ENCODE results near the gene NME3.

NME3 gene

GRCh38 chr16:1781254-1781653, 9.9 kb upstream of the NME3 start:
- in situ Hi-C loops (cut with HindIII; ENCODE audit: low sequenced_read_pairs), result no loop called here
- H3K4me3 ChIP-seq (ENCODE audit: low read depth, low read length), result peak overlapping the region; percentile 71
- DNase-seq (ENCODE audit: low read depth, low spot score), result no peak
- no peak for TF ChIP-seq CTCF (IDR thresholded peaks at IDR 0.05; ENCODE audit: low read depth, low read length)

DNA sequence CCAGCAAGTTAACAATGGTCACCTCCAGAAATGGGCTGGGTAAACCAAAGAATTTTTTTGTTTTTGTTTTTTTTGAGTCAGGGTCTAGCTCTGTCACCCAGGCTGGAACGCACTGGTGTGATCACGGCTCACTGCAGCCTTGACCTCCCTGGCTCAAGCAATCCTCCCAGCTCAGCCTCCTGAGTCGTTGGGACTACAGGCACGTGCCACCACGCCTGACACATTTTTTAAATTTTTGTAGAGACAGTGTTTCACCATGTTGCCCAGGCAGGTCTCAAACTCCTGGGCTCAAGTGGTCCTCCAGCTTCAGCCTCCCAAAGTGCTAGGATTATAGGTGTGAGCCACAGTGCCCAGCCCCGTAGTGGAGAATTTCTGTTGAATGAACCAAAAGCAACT, 9.3 kb upstream of the NME3 start:
- no peak overlapping the region for H3K4me3 ChIP-seq (ENCODE audit: low read depth, low read length)
- TF ChIP-seq CTCF (IDR thresholded peaks at IDR 0.05; ENCODE audit: low read depth, low read length), result no peak
- DNase-seq (ENCODE audit: low read depth, low spot score), result no peak
- in situ Hi-C loops (cut with HindIII; ENCODE audit: low sequenced_read_pairs), result no loop called here

DNA sequence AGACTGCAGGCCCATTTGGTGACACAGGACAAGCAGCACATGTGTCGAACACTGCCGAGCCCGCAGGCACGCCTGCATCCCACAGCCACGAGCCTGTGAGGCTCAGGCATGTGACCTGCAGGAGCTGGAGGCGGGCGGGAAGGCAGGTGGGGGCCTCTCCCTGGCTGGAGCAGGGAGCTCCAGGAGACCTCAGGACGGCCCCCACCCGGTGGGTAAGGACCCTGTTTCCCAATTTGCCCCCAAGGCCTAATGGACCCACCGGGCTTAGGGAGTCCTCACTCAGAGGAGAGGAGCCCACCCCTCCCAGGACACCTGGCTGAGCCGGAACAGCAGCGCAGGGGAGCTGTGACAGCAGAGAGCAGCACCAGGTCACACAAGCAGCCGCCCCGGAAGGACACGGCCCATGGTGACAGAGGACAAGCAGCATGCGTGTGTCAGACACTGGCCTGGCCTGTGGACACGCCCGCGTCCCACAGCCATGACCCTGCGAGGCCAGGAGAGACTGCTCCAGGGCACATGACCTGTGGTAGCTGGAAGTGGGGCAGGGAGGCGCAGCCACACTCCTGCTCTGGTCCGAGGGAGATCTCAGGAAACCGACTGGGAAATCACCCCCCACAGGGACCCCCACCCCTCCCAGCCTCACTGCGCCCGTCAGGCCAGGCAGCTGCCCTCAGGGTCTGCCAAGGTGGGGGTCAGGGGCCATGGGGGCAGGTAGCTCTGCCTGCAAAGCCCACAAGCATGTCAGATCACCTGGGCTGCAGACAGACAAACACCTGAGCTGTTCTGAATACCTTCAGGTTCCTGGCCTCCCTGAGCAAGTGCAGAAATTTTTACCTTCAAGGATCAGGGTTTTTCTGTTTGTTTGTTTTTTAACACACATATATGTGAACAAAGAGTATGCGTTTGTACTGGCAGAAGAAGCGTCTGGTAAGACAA, 8.7 kb upstream of the NME3 start:
- H3K4me3 ChIP-seq (ENCODE audit: low read depth, low read length), result no peak overlapping the region
- DNase-seq (ENCODE audit: low read depth, low spot score), result no peak
- no peak for TF ChIP-seq CTCF (IDR thresholded peaks at IDR 0.05; ENCODE audit: low read depth, low read length)
- in situ Hi-C loops (cut with HindIII; ENCODE audit: low sequenced_read_pairs), result no loop called here

DNA sequence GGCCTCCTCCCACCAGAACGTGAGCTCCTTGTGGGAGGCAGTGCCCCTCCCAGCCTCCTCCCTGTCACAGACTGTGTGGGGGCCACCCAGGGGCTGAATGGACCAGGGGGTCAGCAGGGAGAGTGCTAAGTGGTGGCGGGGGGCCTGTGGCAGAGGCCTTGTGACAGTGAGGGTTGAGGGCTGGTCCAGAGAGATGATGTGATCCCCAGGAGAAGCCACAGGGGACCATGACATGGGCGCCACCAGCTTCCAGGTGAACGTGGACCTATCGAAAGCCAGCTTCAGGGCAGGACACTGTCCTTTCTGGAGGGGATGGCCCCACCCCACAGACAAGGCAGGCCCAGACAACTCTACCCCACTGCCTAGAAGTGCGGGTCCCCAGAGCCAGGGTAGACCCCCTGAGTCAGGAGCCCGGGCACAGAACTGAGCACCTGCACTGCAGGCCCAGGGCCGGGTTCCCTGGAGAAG, 7.9 kb upstream of the NME3 start:
- in situ Hi-C loops (cut with HindIII; ENCODE audit: low sequenced_read_pairs), result no loop called here

DNA sequence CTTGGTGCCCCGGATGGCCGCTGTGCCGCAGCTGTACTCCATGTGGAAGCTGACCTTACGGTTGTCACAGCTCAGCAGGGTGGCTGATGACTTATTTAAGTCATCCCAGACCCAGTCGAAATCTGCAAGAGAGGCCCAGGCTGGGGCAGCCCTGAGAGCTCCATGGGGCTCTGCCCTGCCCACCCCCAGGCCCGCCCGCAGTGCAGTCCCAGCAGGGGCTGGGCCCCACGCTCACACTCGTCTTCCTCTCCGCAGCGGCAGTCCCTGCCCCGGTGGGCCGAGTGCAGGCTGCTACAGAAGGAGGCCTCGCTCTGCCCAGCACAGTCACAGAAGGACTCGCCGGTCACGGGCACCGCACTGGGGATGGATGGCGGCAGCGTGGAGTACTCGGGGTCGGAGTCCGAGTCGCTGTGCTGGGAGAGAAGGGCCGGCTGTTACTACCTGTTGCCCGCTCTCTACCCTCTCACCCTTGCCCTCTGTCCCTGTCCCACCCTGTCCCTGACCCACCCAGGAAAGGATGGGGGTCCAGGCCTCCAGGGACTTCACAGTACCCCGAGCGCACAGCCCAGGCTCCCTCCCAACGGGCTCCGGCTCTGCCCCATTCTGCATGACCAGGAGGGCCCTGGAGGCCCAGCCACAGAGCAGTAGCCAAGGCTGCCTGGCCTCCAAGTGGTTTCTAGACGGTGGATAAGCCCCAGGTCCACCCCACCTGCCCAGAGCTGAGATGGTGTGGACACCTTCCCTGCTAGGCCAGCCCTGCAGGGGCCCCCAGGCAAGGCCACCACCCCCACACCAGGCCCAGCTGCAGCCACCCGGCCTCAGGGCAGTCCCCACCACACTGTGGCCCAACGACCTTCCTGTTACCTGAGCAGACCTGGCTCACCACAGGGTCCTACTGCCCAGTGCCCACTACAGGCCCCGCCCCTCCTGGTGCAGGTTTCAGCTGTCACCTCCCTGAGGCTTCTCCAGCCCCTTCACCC, 7.1 kb upstream of the NME3 start:
- peak; percentile 43 for DNase-seq (ENCODE audit: low read depth, low spot score)
- no peak for TF ChIP-seq CTCF (IDR thresholded peaks at IDR 0.05; ENCODE audit: low read depth, low read length)
- in situ Hi-C loops (cut with HindIII; ENCODE audit: low sequenced_read_pairs), result no loop called here
- no peak overlapping the region for H3K4me3 ChIP-seq (ENCODE audit: low read depth, low read length)

More for the DNA sequence above, 7.9 kb upstream of the NME3 start:
- no peak overlapping the region for H3K4me3 ChIP-seq (ENCODE audit: low read depth, low read length)
- no peak for TF ChIP-seq CTCF (IDR thresholded peaks at IDR 0.05; ENCODE audit: low read depth, low read length)
- no peak for DNase-seq (ENCODE audit: low read depth, low spot score)
